Central memory CD8-positive, alpha-beta T cell (primary cell): ENCODE data around the gene HPS3.

ENCODE experiments used
- ATAC-seq: fragments of 150-1000 bp; cut with Tn5 transposase; replicated peaks from 2 replicates; pipeline ENCODE4 v1.10.0; 2022; ENCODE audit warnings: mild to moderate bottlenecking, moderate FRiP score, moderate number of reproducible peaks; ENCODE audit not compliant: poor library complexity, severe bottlenecking; ENCODE audit errors: extremely low read depth
- DNase-seq, 2 donors: peaks; one replicate each; pipeline ENCODE4 v3.0.0; 2021; ENCODE audit warnings: low spot score in 2 of 2
- H3K27ac Mint-ChIP-seq: one replicate; pipeline ENCODE4 v1.8.0; 2022; ENCODE audit warnings: low read depth, mild to moderate bottlenecking, moderate library complexity, mixed read lengths
- H3K27me3 Mint-ChIP-seq: one replicate; pipeline ENCODE4 v1.8.0; 2022; ENCODE audit warnings: mixed read lengths
- H3K36me3 Mint-ChIP-seq: one replicate; pipeline ENCODE4 v1.8.0; 2022; ENCODE audit warnings: mild to moderate bottlenecking, moderate library complexity, mixed read lengths; ENCODE audit not compliant: insufficient read depth
- H3K4me1 Mint-ChIP-seq: one replicate; pipeline ENCODE4 v1.8.0; 2022; ENCODE audit warnings: mixed read lengths
- H3K4me3 Mint-ChIP-seq: one replicate; pipeline ENCODE4 v1.8.0; 2022; ENCODE audit warnings: mild to moderate bottlenecking, moderate library complexity, mixed read lengths
- H3K9me3 Mint-ChIP-seq: one replicate; pipeline ENCODE4 v1.8.0; 2022; ENCODE audit warnings: mixed read lengths

Gene HPS3, protein sequence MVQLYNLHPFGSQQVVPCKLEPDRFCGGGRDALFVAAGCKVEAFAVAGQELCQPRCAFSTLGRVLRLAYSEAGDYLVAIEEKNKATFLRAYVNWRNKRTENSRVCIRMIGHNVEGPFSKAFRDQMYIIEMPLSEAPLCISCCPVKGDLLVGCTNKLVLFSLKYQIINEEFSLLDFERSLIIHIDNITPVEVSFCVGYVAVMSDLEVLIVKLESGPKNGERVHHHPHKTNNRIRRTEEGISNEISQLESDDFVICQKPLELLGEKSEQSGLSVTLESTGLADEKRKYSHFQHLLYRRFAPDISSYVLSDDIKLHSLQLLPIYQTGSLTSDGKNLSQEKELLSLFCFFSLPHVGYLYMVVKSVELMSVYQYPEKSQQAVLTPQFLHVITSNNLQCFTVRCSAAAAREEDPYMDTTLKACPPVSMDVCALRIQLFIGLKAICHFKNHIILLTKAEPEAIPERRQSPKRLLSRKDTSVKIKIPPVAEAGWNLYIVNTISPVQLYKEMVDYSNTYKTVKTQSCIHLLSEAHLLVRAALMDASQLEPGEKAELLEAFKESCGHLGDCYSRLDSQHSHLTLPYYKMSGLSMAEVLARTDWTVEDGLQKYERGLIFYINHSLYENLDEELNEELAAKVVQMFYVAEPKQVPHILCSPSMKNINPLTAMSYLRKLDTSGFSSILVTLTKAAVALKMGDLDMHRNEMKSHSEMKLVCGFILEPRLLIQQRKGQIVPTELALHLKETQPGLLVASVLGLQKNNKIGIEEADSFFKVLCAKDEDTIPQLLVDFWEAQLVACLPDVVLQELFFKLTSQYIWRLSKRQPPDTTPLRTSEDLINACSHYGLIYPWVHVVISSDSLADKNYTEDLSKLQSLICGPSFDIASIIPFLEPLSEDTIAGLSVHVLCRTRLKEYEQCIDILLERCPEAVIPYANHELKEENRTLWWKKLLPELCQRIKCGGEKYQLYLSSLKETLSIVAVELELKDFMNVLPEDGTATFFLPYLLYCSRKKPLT

GRCh38 chr3:149129326-149130205 lies at the start of gene HPS3:
Gene HPS3 (plus strand): TSS chr3:149129638. CDS start chr3:149129724, 86 bp downstream.
- Mint-ChIP-seq H3K27me3 (peaks cover 6% of the 10 kb centered on the region), H3K4me1 (peaks cover 44% of the 10 kb centered on the region), H3K27ac (peak within 1 kb of the TSS; percentile 94), H3K4me3 (peak within 1 kb of the TSS; percentile 97), H3K36me3 (peaks cover 21% of the 10 kb centered on the region), H3K9me3 (no peaks in the 10 kb centered on the region)
- ATAC-seq (peak; percentile 79), DNase-seq (peak; percentile 54 to 62)

- ATAC-seq (no peak), DNase-seq (no peak)
- Mint-ChIP-seq H3K27ac (no peak overlapping the region), H3K27me3 (no peaks in the 10 kb centered on the region), H3K9me3 (no peaks in the 10 kb centered on the region), H3K4me3 (no peak overlapping the region), H3K36me3 (peaks cover 8% of the 10 kb centered on the region), H3K4me1 (peaks cover 13% of the 10 kb centered on the region)
These were observed 49.3 kb upstream of the HPS3 start for GRCh38 chr3:149080011-149080698.

DNA sequence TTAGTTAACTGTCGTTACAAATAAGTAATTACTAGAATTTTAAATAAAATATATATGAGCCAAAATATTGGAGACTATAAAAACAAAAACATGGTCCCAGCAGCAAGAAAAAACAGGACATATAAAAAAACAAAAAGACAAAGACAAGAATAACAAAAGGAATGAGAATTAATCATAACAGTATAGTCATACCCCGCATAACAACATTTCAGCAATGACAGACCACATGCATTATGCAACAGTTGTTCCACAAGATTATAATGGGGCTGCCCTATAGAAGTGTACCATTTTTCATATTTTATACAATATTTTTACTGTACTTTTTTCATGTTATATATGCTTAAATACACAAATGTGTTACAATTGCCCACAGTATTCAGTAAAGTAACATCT lies 48.7 kb upstream of the HPS3 start:
- H3K4me3 Mint-ChIP-seq = no peak overlapping the region
- DNase-seq (no peak), ATAC-seq (no peak)
- H3K27me3 Mint-ChIP-seq = no peaks in the 10 kb centered on the region
- H3K27ac Mint-ChIP-seq = no peak overlapping the region
- peaks cover 18% of the 10 kb centered on the region for H3K4me1 Mint-ChIP-seq
- peaks cover 9% of the 10 kb centered on the region for H3K36me3 Mint-ChIP-seq
- H3K9me3 Mint-ChIP-seq = no peaks in the 10 kb centered on the region

DNA sequence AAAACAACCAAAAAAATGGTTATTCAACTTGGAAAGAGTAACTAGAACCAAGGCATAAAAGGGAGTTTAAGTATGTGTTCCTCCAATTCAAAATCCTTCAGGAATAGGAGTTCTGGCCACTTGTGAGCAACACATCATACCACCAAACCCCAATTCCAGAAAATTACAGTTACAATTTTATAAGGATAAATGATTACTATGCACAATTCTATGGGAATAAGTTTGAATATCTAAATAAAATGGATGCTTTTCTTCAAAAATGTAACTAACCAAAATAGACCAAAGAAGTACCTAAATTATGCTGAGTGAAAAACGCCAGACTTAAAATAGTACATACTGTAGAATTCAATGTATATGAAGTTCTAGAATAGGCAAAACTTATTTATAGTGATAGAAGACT lies 47.7 kb upstream of the HPS3 start:
- no peaks in the 10 kb centered on the region for H3K9me3 Mint-ChIP-seq
- ATAC-seq = no peak

GRCh38 chr3:149085828-149086231 lies 43.6 kb upstream of the HPS3 start:
- Mint-ChIP-seq H3K27me3 (no peaks in the 10 kb centered on the region), H3K9me3 (no peaks in the 10 kb centered on the region), H3K36me3 (peaks cover 17% of the 10 kb centered on the region), H3K4me3 (peak overlapping the region; percentile 96), H3K27ac (peak overlapping the region; percentile 76), H3K4me1 (peaks cover 20% of the 10 kb centered on the region)
- peak; percentile 63 for ATAC-seq
- DNase-seq = no peak

More for the DNA sequence above, 47.7 kb upstream of the HPS3 start:
- Mint-ChIP-seq H3K4me3 (no peak overlapping the region), H3K4me1 (peaks cover 20% of the 10 kb centered on the region), H3K27ac (no peak overlapping the region), H3K27me3 (no peaks in the 10 kb centered on the region), H3K36me3 (peaks cover 17% of the 10 kb centered on the region)
- DNase-seq = no peak

- H3K36me3 Mint-ChIP-seq = peaks cover 14% of the 10 kb centered on the region
- peak; percentile 97 for ATAC-seq
These were observed 43.0 kb upstream of the HPS3 start, which contains the start of gene HLTF for GRCh38 chr3:149086232-149086988. Gene HLTF (minus strand): TSS chr3:149086533. CDS start chr3:149086336, 197 bp downstream.

DNA sequence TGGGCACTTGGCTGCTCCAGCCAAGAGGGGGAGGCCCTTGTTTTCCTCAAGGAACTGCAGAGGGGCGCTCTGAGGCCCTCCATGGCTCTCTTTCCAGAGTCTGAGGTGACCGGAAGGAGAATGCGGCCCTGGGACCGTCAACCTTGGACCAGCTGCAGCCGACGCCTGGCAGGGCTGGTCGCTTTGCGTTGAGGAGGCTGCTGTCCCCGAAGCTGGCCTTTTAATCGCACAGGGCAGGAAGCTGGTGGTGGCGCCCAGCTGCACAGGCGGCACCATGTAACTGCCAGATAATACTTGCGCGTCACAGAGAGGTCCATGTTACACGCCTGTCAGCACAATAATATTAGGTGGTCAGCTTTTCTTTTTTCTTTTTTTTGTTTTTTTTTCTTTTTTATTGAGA lies 42.2 kb upstream of the HPS3 start:
- Mint-ChIP-seq H3K9me3 (no peaks in the 10 kb centered on the region), H3K36me3 (peaks cover 14% of the 10 kb centered on the region), H3K4me3 (peak overlapping the region; percentile 96), H3K27me3 (no peaks in the 10 kb centered on the region), H3K4me1 (peaks cover 20% of the 10 kb centered on the region), H3K27ac (no peak overlapping the region)
- ATAC-seq (no peak), DNase-seq (no peak)

More at GRCh38 chr3:149086232-149086988, 43.0 kb upstream of the HPS3 start, which contains the start of gene HLTF:
- H3K27ac Mint-ChIP-seq = peak within 1 kb of the TSS; percentile 76
- H3K4me3 Mint-ChIP-seq = peak within 1 kb of the TSS; percentile 96
- peaks cover 20% of the 10 kb centered on the region for H3K4me1 Mint-ChIP-seq
- no peaks in the 10 kb centered on the region for H3K9me3 Mint-ChIP-seq
- no peaks in the 10 kb centered on the region for H3K27me3 Mint-ChIP-seq
- DNase-seq = peak; percentile 78 to 84

DNA sequence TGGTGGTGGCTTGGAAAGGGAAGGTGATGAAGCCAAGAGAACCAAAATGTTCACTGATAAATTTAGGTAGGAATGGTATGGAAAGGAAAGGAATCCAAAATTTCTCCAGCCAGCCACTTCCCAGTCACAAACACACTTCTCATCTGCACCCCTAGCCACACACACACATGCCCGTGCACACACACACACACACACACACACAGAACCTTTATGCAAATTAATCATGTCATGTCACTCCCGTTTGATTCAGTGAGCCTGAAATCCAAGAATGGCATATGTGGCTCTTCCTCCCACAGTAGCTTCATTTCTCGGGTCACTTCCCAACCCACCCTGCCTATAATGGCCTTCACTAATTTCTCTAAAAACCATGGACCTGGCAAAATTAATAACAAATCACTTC lies 40.0 kb upstream of the HPS3 start:
- H3K27me3 Mint-ChIP-seq = no peaks in the 10 kb centered on the region
- H3K4me1 Mint-ChIP-seq = peaks cover 15% of the 10 kb centered on the region
- no peak overlapping the region for H3K27ac Mint-ChIP-seq
- DNase-seq (no peak), ATAC-seq (no peak)
- H3K36me3 Mint-ChIP-seq = peaks cover 14% of the 10 kb centered on the region
- no peak overlapping the region for H3K4me3 Mint-ChIP-seq
- H3K9me3 Mint-ChIP-seq = no peaks in the 10 kb centered on the region

GRCh38 chr3:149090461-149090860 lies 39.0 kb upstream of the HPS3 start:
- ATAC-seq = no peak
- H3K4me1 Mint-ChIP-seq = peaks cover 4% of the 10 kb centered on the region
- H3K9me3 Mint-ChIP-seq = no peaks in the 10 kb centered on the region
- DNase-seq = no peak
- no peaks in the 10 kb centered on the region for H3K27me3 Mint-ChIP-seq
- H3K4me3 Mint-ChIP-seq = no peak overlapping the region
- H3K27ac Mint-ChIP-seq = no peak overlapping the region
- peaks cover 14% of the 10 kb centered on the region for H3K36me3 Mint-ChIP-seq

DNA sequence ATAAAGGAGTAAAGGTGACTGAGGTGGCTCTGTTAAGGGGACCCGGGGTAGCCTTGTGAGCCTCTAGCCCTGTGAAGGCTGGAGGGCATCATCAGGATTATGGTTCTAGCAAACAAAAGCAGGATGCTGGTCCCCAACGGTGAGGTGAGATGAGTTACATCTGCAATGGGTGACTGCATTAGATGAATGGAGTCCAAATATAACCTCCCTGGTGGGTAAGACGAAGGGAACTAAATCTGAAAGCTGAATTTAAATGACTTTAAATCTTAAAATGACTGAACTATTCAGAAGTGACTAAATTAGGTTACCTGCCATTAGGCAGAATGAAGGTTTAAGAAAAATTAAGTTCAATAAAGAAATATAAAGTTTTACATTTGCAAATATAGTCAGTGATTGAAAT lies 38.5 kb upstream of the HPS3 start:
- Mint-ChIP-seq H3K4me3 (no peak overlapping the region), H3K27me3 (no peaks in the 10 kb centered on the region), H3K36me3 (peaks cover 11% of the 10 kb centered on the region), H3K4me1 (no peaks in the 10 kb centered on the region), H3K9me3 (no peaks in the 10 kb centered on the region), H3K27ac (no peak overlapping the region)
- DNase-seq = no peak
- no peak for ATAC-seq

GRCh38 chr3:149091983-149092382 lies 37.5 kb upstream of the HPS3 start:
- peaks cover 4% of the 10 kb centered on the region for H3K36me3 Mint-ChIP-seq
- no peak overlapping the region for H3K27ac Mint-ChIP-seq
- DNase-seq = no peak
- no peaks in the 10 kb centered on the region for H3K9me3 Mint-ChIP-seq
- H3K4me1 Mint-ChIP-seq = no peaks in the 10 kb centered on the region
- ATAC-seq = no peak
- no peak overlapping the region for H3K4me3 Mint-ChIP-seq
- no peaks in the 10 kb centered on the region for H3K27me3 Mint-ChIP-seq
